Mammary epithelial cell (primary cell): Measurements from ENCODE around the gene MEF2D.

Source experiments
- EZH2 ChIP-seq: IDR thresholded peaks from 2 replicates; pipeline ENCODE4 v1.6.1; 2012; ENCODE audit warnings: low read length, inconsistent platforms, borderline replicate concordance
- TF ChIP-seq, protein P1 (sequence below), 2 donors: IDR thresholded peaks in 1 of 2; conservative IDR thresholded peaks in 1 of 2; 2 replicates each; pipeline ENCODE4 v1.5.1; 2011 to 2012; ENCODE audit warnings: inconsistent platforms in 2 of 2, low read length in 2 of 2, mild to moderate bottlenecking in 2 of 2, control low read depth in 1 of 2, low read depth in 1 of 2; ENCODE audit not compliant: insufficient read depth in 1 of 2; ENCODE audit errors: extremely low read depth in 1 of 2

DNA sequence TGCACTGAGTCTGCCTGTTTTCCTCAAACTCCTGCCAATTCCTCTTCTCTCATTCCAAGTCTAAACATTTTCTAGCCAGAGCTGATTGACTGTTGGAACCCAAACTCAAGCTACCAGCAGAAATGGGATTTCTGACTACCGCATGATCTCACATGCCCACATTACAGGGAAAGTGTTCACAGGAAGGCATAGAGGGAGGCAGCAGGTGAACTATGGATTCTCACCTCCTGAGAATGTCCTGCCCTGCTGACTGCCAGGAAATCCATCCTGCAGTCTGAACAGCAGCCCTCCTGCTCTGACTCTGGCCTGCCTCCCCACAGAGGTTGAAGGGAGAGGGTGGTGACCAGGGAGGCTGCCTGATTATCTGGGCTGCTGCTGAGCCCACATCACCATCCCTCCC lies 49.3 kb upstream of the MEF2D start:
- TF ChIP-seq, protein P1, sequence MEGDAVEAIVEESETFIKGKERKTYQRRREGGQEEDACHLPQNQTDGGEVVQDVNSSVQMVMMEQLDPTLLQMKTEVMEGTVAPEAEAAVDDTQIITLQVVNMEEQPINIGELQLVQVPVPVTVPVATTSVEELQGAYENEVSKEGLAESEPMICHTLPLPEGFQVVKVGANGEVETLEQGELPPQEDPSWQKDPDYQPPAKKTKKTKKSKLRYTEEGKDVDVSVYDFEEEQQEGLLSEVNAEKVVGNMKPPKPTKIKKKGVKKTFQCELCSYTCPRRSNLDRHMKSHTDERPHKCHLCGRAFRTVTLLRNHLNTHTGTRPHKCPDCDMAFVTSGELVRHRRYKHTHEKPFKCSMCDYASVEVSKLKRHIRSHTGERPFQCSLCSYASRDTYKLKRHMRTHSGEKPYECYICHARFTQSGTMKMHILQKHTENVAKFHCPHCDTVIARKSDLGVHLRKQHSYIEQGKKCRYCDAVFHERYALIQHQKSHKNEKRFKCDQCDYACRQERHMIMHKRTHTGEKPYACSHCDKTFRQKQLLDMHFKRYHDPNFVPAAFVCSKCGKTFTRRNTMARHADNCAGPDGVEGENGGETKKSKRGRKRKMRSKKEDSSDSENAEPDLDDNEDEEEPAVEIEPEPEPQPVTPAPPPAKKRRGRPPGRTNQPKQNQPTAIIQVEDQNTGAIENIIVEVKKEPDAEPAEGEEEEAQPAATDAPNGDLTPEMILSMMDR (conservative IDR thresholded peaks at IDR 0.05 in 1 of 2, IDR thresholded peaks at IDR 0.05 in 1 of 2; ENCODE audit: extremely low read depth in 1 of 2, insufficient read depth in 1 of 2, low read depth in 1 of 2, low read length in 2 of 2), result no peak
- no peak for TF ChIP-seq EZH2
